Measurements from ENCODE around the gene KCND2.

DNA sequence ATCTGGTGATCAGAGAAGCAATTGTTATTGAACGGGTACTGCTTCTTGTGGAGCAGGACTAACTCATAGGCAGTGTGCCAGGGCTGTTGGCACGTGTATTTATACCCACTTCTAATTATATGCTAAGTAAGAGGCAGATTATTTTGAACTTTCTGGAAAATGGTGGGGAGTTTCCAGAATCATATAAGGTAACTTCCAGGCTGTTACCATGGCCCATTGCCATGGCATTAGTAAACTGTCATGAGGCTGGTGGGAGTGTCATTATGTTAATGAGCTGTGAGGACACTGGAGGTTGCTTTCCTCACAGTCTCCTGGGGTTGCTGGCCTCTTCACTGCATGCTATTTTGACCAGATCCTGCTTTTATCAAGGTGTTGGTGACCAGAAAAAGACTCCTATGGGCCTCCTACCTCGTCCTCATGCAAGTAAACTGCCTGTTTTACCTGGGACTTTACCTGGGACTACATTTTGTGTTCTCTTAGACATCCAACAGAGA is 122.6 kb downstream of the KCND2 start:
- TF ChIP-seq HOXA7 (CRISPR knock-in tag; IDR thresholded peaks at IDR 0.05) (no peak), POLR2A (IDR thresholded peaks at IDR 0.05; ENCODE audit: low read length) (no peak), KDM5A (IDR thresholded peaks at IDR 0.05) (no peak), EP300 (IDR thresholded peaks at IDR 0.05) (no peak)
- TF ChIP-seq, protein P1, sequence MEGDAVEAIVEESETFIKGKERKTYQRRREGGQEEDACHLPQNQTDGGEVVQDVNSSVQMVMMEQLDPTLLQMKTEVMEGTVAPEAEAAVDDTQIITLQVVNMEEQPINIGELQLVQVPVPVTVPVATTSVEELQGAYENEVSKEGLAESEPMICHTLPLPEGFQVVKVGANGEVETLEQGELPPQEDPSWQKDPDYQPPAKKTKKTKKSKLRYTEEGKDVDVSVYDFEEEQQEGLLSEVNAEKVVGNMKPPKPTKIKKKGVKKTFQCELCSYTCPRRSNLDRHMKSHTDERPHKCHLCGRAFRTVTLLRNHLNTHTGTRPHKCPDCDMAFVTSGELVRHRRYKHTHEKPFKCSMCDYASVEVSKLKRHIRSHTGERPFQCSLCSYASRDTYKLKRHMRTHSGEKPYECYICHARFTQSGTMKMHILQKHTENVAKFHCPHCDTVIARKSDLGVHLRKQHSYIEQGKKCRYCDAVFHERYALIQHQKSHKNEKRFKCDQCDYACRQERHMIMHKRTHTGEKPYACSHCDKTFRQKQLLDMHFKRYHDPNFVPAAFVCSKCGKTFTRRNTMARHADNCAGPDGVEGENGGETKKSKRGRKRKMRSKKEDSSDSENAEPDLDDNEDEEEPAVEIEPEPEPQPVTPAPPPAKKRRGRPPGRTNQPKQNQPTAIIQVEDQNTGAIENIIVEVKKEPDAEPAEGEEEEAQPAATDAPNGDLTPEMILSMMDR (IDR thresholded peaks at IDR 0.05), result no peak
- TF ChIP-seq, protein P2, sequence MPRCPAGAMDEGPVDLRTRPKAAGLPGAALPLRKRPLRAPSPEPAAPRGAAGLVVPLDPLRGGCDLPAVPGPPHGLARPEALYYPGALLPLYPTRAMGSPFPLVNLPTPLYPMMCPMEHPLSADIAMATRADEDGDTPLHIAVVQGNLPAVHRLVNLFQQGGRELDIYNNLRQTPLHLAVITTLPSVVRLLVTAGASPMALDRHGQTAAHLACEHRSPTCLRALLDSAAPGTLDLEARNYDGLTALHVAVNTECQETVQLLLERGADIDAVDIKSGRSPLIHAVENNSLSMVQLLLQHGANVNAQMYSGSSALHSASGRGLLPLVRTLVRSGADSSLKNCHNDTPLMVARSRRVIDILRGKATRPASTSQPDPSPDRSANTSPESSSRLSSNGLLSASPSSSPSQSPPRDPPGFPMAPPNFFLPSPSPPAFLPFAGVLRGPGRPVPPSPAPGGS (IDR thresholded peaks at IDR 0.05), result no peak
